IPS-20b (cell line): ENCODE results near the gene NUFIP2.
"Not testable (repeated sequence)": the region's sequence is repeated elsewhere in the genome, so short reads cannot be mapped to it uniquely, and the experiment has no call there.

ENCODE experiments used
- H3K27ac ChIP-seq: one replicate; pipeline ENCODE4 v1.5.1; 2013; ENCODE audit warnings: low read length
- H3K27me3 ChIP-seq: 2 replicates; pipeline ENCODE4 v1.6.1; 2013; ENCODE audit warnings: mild to moderate bottlenecking, low read length, inconsistent platforms; ENCODE audit not compliant: insufficient read depth
- H3K36me3 ChIP-seq: 2 replicates; pipeline ENCODE4 v1.6.1; 2013; ENCODE audit warnings: low read depth, mild to moderate bottlenecking, inconsistent platforms, low read length, moderate library complexity; ENCODE audit not compliant: insufficient read depth
- H3K4me1 ChIP-seq: 2 replicates; pipeline ENCODE4 v1.6.1; 2013; ENCODE audit warnings: mild to moderate bottlenecking, control low read depth, inconsistent platforms, low read length, moderate library complexity; ENCODE audit not compliant: insufficient read depth
- H3K4me3 ChIP-seq: 2 replicates; pipeline ENCODE4 v1.5.1; 2013; ENCODE audit warnings: mild to moderate bottlenecking, low read length, inconsistent platforms
- H3K9ac ChIP-seq: 2 replicates; pipeline ENCODE4 v1.6.1; 2013; ENCODE audit warnings: low read depth, mild to moderate bottlenecking, inconsistent platforms, low read length, moderate library complexity
- H3K9me3 ChIP-seq: 2 replicates; pipeline ENCODE4 v1.6.1; 2013; ENCODE audit warnings: mild to moderate bottlenecking, low read depth, low read length, inconsistent platforms; ENCODE audit not compliant: insufficient read depth

NUFIP2 gene

DNA sequence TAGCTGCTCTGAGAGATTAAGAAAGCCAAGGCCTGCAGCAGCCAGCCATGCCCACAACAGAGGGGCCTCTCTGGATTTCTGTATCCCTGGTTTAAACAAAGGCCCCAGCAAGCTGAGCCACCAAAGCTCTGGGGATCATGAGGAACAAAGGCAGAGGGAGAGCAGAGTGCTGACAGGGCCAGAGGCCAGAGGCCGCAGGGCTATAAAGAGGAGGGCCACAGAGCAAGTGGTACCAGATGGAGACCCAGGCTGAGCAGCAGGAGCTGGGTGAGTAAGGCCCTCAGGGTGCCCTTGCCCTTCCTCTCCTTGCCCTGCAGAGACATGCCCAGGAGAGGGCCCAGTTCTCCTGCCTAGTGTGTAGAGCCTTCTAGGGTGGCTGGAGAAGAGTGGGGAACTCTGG is 47.3 kb downstream of the NUFIP2 start, which contains the start of gene CRYBA1:
TSS of gene CRYBA1 (plus strand) at position 232 of the 400 bp plus-strand sequence. CDS start at position 237, 5 bp downstream.
- Histone ChIP-seq H3K4me3 (no peak within 1 kb of the TSS), H3K36me3 (no peaks in the 10 kb centered on the region), H3K27ac (no peak within 1 kb of the TSS), H3K9me3 (no peaks in the 10 kb centered on the region), H3K27me3 (no peaks in the 10 kb centered on the region), H3K9ac (0 out of 2 replicates have a peak within 1 kb of the TSS, but pooled peaks have one; percentile 4), H3K4me1 (peaks cover 2% of the 10 kb centered on the region; the same call in 1 of the 2 replicates)

DNA sequence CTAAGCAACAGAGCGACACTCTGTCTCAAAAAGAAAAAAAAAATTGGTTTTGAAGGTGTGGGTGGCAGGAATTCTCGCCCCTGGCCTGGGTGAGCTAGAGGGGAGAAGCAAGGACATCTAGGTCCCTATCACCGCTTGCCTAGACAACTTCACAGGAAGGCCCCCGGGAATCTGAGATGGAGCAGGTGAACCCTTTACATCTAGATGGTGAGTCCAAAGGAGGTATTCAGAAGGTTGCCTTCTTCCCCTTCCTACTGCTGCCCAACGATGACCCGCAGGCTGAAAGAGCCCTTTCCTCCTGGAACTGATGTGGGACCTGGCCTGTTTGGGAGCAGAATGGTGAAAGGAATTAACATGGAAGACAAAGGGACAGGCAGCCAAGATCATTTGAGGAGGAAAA is 48.5 kb downstream of the NUFIP2 start:
- H3K4me1 ChIP-seq = peaks cover 12% of the 10 kb centered on the region
- H3K9me3 ChIP-seq = no peaks in the 10 kb centered on the region
- H3K36me3 ChIP-seq = no peaks in the 10 kb centered on the region
- H3K27ac ChIP-seq = no peak overlapping the region
- no peak overlapping the region for H3K9ac ChIP-seq
- H3K27me3 ChIP-seq = no peaks in the 10 kb centered on the region
- H3K4me3 ChIP-seq = no peak overlapping the region

DNA sequence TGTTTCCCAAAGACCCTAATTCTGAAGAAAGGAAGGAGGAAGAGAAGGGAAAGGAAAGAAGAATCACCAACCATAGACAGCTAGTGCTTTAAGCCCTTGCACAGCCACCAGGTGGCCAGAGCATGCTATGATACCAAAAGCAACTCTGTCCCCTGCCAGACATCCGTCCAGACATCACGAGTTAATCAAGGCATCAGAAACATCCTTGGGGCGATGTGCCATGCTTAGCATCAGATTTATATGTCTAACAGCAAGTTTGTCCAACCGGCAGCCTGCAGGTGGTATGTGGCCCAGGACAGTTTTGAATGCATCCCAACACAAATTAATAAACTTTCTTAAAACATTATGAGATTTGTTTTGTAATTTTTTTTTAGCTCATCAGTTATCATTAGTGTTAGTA is 50.2 kb downstream of the NUFIP2 start:
- Histone ChIP-seq H3K9ac (no peak overlapping the region), H3K27ac (no peak overlapping the region), H3K27me3 (no peaks in the 10 kb centered on the region), H3K36me3 (no peaks in the 10 kb centered on the region), H3K4me3 (no peak overlapping the region), H3K9me3 (no peaks in the 10 kb centered on the region), H3K4me1 (peaks cover 16% of the 10 kb centered on the region)

DNA sequence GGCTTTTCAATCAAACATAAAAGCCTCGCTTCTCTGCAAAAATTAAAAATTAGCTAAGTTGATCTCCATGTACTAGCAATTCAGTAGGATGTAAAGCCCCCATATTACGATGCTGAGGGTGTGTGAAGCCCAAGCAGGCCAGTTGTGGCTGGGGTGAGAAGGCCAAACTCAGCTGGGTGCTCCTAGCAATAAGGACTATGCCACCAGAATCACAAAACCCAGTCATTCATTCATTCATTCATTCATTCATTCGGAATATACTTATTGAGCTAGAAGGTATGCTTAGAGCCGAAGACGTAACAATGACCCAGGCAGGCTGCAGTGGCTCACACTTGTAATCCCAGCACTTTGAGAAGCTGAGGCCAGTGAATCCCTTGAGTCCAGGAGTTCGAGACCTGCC is 51.2 kb downstream of the NUFIP2 start:
- Histone ChIP-seq H3K9ac (no peak overlapping the region), H3K4me1 (peaks cover 16% of the 10 kb centered on the region), H3K36me3 (no peaks in the 10 kb centered on the region), H3K9me3 (no peaks in the 10 kb centered on the region), H3K4me3 (no peak overlapping the region), H3K27me3 (no peaks in the 10 kb centered on the region), H3K27ac (no peak overlapping the region)

DNA sequence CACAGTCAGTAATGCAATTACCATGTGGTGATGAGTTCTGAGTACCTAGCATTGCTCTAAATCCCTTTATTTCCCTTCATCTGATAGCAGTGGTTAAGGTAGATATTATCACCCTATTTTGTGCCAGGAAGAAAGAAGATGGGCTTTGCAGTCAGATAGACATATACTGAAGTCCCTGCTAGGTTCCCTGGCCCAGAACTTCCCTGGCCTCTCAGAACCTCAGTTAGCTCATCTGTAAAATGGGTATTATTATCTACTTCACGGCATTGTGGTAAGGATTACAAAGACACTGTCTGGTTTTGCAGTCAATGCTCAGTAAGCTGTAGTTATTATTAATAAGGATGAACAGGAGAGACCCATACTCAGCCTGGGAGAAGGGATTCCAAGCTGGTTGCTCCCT is 51.9 kb downstream of the NUFIP2 start:
- no peaks in the 10 kb centered on the region for H3K27me3 ChIP-seq
- no peaks in the 10 kb centered on the region for H3K36me3 ChIP-seq
- no peak overlapping the region for H3K27ac ChIP-seq
- no peak overlapping the region for H3K9ac ChIP-seq
- peaks cover 16% of the 10 kb centered on the region for H3K4me1 ChIP-seq
- no peaks in the 10 kb centered on the region for H3K9me3 ChIP-seq
- H3K4me3 ChIP-seq = no peak overlapping the region

DNA sequence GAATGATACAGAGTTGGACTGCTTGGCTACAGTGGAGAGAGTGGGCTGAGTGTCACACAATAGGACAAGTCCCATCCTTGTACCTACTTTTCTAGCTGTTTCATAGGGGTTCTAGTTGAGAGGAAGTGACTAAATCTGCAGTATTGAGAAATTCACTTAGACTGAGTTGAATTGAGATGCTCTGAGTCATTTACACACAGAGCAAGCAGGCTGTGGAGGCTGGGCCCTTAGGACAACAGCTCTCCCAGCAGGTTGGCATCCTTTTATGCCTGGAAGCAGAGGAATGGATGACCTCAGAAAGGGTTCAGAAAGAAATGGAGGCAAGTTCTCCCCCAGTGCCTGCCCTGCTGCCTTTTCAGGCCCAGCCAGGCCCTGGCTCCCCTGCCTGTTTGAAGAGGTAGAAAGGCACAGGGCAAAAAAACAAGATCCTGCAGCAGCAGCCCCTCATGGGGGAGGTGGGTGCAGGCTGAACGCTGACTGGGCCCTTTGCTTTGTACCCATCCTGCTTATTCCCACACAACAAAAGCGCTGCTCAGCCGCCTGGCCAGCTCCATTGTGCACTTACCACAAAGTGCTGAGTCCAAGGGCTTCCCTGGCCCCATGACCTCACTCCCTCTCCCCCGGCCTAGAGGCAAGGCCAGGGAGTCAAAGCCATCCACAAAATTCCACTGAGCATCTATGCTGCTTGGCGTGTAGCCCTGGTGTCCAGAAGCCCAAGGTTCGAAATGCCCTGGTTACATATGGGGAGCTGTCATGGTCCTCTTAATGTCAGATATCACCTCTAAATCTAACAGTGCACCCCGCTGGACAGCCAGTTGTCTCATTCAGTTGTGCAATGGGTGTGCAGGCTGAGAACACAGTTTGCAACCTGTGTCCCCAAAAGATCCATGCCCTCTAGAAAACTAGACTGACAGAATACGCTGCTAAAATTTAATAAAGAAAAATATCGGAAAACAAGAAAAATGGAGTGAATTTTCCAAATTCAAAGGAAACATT is 52.7 kb downstream of the NUFIP2 start:
- H3K36me3 ChIP-seq = no peaks in the 10 kb centered on the region
- H3K4me1 ChIP-seq = peaks cover 16% of the 10 kb centered on the region
- no peaks in the 10 kb centered on the region for H3K27me3 ChIP-seq
- peak overlapping the region; percentile 53; the same call in 1 of the 2 replicates for H3K9ac ChIP-seq
- H3K9me3 ChIP-seq = no peaks in the 10 kb centered on the region
- H3K27ac ChIP-seq = peak overlapping the region; percentile 52
- peak overlapping the region; percentile 15 for H3K4me3 ChIP-seq

DNA sequence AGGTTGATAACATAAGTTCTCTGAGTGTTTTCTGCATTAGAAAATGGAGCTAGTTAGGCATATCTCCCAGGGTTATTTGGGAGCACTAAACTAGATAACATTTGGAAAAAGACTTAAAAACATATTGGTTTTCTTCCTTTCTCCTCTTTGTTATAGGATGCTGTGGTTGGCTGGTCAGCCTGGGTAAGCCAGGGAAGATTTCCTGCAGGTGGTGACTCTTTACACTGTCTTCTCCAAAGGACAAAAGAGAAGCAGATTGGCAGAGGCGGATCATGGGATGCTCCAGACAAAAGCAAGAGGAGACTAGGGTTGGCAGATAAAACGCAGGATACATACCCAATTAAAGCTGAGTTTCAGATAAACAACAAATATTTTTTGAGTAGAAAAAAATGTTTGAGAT is 53.5 kb downstream of the NUFIP2 start:
- H3K9ac ChIP-seq = peak overlapping the region; percentile 53; the same call in 1 of the 2 replicates
- peaks cover 16% of the 10 kb centered on the region for H3K4me1 ChIP-seq
- no peaks in the 10 kb centered on the region for H3K27me3 ChIP-seq
- H3K9me3 ChIP-seq = no peaks in the 10 kb centered on the region
- H3K4me3 ChIP-seq = no peak overlapping the region; the same call in 1 of the 2 replicates
- H3K27ac ChIP-seq = peak overlapping the region; percentile 52
- no peaks in the 10 kb centered on the region for H3K36me3 ChIP-seq

DNA sequence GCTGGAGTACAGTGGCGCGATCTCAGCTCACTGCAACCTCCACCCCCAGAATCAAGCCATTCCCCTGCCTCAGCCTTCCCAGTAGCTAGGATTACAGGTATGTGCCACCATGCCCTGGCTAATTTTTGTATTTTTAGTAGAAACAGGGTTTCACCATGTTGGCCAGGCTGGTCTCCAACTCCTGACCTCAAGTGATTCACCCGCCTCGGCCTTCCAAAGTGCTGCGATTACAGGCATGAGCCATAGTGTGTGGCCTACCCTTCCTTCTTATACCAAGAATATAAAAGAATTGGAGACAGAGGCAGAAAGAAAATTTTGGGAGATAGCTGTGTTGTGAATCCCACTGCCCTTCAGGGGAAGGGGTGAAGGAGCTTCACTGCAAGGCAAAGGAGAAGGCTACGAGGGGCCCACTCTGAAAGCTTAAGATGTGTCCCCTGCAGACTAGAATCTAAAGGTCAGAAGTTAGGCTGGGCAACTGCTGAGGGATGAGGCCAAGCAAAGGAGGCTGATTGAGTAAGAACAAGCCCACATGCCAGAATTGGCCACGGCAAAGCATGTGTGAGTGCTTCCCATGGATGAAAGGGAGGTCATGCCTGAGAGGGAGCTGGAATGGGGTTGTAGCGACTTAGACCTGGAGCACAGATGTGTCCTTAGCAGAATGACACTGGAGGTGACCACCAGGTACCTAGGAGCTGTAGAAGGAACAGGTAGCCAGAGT is 55.7 kb downstream of the NUFIP2 start:
- Histone ChIP-seq H3K36me3 (no peaks in the 10 kb centered on the region), H3K9ac (no peak overlapping the region), H3K4me3 (no peak overlapping the region), H3K9me3 (no peaks in the 10 kb centered on the region), H3K27ac (no peak overlapping the region), H3K27me3 (no peaks in the 10 kb centered on the region), H3K4me1 (peaks cover 16% of the 10 kb centered on the region)

DNA sequence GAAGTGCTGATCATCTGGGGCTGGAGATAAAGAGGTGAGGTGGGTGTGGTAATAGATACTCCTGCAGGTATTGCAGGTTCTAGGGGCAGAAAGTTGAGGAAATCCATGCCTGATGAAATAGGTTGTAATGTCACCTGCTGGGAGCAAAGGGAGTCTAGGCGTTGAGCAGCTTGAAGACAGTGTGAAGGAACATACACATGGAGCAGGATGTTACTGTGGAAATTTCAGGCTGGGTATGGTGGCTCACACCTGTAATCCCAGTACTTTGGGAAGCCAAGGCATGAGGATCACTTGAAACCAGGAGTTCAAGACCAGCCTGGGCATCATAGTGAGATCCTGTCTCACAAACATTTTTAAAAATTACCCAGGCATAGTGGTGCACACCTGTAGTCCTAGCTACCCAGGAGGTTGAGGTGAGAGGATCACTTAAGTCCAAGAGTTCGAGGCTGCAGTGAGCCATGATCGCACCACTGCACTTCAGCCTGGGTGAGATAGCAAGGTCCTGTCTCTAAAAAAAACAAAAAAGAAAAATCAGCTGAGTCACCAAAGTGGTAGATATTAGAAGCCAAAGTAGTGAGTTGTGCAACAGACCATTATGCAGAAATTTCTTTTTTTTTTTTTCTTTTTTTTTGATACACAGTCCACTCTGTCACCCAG is 56.3 kb downstream of the NUFIP2 start:
- Histone ChIP-seq H3K9me3 (no peaks in the 10 kb centered on the region), H3K4me1 (peaks cover 16% of the 10 kb centered on the region), H3K9ac (no peak overlapping the region), H3K27ac (no peak overlapping the region), H3K4me3 (no peak overlapping the region), H3K27me3 (no peaks in the 10 kb centered on the region), H3K36me3 (no peaks in the 10 kb centered on the region)

DNA sequence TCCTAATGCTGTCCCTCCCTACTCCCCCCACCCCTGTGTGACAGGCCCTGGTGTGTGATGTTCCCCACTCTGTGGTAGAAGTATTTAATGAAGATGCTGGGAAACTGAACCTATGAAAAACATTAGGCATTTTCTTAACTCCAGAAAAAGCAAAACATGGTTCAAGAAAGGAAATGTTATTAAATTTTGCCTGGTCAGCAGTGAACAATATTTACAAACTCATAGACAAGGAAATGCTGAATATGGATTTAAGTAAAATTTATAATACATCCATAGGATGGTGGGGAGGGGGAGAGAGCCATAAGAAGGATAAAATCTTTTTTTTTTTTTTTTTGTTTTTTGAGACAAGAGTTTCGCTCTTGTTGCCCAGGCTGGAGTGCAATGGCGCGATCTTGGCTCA is 58.0 kb downstream of the NUFIP2 start:
- no peak overlapping the region for H3K4me3 ChIP-seq
- peaks cover 9% of the 10 kb centered on the region for H3K4me1 ChIP-seq
- H3K27me3 ChIP-seq = no peaks in the 10 kb centered on the region
- no peak overlapping the region for H3K27ac ChIP-seq
- no peaks in the 10 kb centered on the region for H3K36me3 ChIP-seq
- H3K9me3 ChIP-seq = no peaks in the 10 kb centered on the region
- no peak overlapping the region for H3K9ac ChIP-seq

DNA sequence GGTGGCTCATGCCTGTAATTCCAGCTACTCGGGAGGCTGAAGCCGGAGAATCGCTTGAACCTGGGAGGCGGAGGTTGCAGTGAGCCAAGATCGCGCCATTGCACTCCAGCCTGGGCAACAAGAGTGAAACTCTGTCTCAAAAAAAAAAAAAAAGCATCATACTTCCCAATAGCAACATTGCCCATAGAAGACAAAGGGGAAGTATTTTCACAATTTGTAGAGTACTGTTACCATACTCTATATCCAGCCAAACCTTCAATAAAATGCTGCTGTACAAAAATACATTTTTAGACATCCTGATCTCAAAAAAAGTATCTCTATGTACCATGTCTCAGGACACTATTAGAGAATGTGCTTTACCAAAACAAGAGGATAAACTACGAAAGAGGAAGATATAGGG is 59.0 kb downstream of the NUFIP2 start:
- not testable (repeated sequence) for H3K4me1 ChIP-seq, H3K4me3 ChIP-seq, H3K9me3 ChIP-seq, H3K36me3 ChIP-seq, H3K27ac ChIP-seq, H3K27me3 ChIP-seq, H3K9ac ChIP-seq
